ELF-1 (cell line): ENCODE data around the gene RIOK2.

Source experiments
- DNase-seq: peaks from one replicate; pipeline ENCODE4 v3.0.0-alpha.2; 2016; ENCODE audit warnings: low read depth, low spot score

RIOK2 gene

DNA sequence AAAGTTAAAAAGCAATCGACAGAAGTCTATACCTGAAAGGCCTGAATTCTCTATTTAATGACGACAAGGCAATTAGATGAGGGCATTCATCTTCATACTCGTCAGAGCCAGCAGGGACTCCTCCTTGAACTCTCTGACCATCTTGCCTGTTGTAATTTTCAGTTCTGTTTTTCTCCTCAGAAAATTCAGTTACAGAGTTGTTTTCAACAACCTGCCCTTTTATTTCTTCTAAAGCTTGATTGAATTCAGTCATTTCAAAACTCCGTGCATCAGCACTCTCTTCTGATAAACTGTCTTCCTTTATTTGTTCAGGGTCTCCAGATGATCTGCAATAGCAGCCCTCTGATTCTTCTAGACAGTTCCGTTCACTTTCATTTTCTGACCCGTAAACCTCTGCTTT lies 15.6 kb downstream of the RIOK2 start:
- no peak for DNase-seq

DNA sequence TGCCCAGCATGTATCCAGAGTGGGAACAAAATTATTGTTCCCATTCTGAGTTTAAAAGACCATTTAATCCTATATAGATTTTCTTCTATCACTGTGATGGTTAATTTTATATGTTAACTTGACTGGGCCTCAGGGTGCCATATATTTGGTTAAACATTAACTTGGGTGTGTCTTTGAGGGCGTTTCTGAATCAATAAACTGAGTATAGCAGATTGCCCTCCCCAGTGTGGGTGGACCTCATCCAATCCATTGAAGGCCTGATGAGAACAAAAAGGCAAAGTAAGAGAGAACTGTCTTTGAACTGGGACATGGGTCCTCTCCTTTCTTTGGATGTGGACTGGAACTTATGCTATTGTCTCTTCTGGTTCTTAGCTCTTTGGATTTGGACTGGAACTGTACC lies 17.3 kb downstream of the RIOK2 start:
- no peak for DNase-seq

GRCh38 chr5:97164846-97165245 lies 18.2 kb downstream of the RIOK2 start:
- no peak for DNase-seq

- no peak for DNase-seq
Measured at GRCh38 chr5:97163790-97164285, 19.2 kb downstream of the RIOK2 start.

DNA sequence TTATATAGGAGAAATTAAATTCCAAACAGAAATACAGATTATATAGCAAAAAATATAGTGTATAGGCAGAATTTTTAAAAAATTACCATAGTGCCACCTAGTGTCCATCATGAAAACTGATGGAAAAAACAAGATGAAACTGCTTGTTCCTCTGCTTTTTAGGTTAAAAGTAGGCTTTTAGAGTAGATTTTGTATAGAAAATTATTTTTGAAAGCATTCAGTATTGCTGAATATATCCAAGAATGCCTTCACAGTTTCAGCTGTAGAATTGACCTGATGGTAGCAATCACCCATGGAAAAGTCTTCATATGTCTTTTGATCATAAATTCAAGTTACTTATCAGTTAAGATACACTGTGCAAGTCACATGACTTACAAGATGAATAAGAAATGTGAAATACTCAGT lies 19.7 kb downstream of the RIOK2 start:
- no peak for DNase-seq

GRCh38 chr5:97162045-97162444 lies 21.0 kb downstream of the RIOK2 start:
- peak; percentile 70 for DNase-seq

DNA sequence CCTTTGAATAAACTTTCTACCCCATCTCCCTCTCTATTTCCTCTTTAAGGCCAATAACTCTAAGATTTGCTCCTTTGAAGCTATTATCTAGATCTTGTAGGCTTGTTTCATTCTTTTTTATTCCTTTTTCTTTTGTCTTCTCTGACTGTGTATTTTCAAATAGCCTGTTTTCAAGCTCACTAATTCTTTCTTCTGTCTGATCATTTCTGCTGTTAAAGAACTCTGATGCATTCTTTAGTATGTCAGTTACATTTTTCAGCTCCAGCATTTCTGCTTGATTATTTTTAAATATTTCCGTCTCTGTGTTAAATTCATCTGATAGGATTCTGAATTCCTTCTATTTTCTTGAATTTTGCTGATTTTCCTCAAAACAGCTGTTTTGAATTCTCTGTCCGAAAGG lies 25.4 kb downstream of the RIOK2 start:
- DNase-seq, result no peak

DNA sequence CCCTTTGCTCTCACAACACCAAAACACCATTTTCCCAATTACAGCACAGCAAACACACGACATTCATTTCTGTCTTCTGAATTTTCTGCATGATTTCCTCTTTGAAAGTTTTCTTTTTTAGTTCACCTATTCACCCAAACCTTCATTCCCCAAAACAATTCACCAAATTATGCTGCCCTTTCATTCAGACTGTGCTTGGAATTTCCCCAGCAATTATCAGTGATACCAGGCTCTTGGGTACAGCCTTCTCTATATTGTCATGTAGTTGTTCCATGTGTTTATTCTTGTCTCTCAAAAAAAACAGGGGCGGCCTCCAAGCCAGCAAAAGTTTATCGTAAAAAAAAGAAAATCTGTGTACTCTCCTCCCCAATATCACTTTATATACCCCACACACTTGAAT lies 31.7 kb downstream of the RIOK2 start:
- no peak for DNase-seq

GRCh38 chr5:97150401-97150800 lies 32.6 kb downstream of the RIOK2 start:
- no peak for DNase-seq

DNA sequence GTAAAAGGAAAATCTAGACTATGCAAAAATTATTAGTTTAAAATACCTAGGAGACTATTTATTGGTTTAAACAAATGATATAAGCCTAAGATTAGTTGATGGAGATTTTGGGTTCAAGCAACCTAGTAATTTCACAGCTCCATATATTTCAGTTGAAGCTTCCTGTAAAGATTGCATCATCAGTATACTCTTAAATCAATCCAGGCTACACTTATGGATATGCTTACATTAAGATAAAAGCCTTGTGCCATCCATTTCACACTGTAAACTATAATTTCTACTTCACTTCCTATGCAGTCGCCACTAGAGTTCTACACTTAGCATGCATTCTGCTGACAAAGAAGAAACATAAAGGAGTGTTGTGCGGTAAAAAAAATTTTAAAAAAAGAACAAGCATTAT lies 33.3 kb downstream of the RIOK2 start:
- DNase-seq, result no peak

GRCh38 chr5:97148288-97148687 lies 34.8 kb downstream of the RIOK2 start:
- DNase-seq, result peak; percentile 27

DNA sequence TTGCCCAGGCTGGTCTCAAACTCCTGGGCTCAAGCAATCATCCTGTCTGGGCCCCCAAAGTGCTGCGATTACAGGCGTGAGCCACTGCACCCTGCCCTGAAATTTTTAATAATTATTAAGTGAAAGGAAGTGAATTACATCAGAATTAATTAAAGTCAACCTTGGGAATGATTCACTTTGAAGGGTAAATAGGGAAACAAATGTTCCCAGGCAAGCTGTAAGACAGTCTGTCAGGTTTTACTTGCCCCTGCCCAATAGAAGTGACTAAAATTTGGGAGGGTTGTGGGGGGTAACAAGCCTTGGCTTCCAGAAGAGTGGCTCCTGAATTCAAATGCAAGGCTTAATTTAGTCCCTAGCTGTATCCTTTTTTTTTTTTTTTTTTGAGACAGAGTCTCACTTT lies 39.3 kb downstream of the RIOK2 start:
- no peak for DNase-seq

DNA sequence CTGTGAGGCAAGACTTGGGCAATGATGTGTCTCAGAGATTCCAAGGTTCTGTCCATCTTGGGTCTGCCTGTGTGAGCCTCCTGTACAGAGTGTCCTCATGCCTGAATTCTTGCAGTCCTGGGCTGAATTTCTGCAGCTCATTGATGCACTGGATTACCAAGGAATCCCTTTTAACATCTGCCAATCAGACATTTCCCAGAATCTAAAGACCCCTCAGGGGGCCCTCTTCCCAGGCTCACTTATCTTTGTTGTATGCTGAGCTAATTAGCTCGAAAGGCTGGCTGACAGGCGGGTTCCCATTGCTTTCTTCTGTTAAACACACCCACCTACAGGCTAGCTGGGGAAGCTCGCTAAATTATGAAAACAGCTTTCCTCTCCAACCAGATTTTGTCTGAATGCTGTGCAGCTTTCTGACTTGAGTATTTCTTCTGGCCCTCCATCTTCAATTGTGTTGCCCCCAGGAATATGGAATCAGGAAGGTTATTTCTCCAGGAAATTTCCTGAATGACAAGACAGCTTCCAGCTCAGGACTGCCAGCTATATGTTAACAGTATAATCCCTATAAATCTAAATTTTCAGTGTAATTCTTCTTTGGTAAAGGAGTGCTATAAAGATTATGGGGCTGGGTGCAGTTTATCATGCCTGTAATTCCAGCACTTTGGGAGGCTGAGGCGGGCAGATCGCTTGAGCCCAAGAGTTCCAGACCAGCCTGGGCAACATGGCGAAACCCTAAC lies 40.4 kb downstream of the RIOK2 start, which contains the start of gene LIX1:
Gene LIX1 (minus strand): TSS at position 91 of the 734 bp plus-strand sequence. CDS start 35 bp downstream, at position 56.
- peak; percentile 95 for DNase-seq

DNA sequence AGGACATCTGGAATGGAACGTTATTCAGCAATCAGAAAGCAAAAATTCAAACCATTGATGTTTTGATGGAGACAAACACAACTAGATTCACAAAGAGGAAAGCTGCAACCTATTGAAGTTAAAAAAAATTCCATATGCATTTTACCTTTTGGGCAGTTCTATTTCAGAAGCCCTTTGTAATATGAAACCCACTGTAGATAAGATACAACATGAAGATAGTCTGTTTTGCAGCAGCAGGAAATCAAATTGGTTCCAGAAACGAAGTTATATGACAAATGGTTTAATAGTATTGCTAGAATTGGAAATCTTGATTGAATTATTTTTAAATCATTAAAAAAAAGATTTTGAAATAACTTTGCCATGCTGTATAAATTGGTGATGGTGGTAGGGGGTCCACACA lies 41.5 kb downstream of the RIOK2 start:
- no peak for DNase-seq

GRCh38 chr5:97141031-97141430 lies 42.0 kb downstream of the RIOK2 start:
- DNase-seq, result no peak

GRCh38 chr5:97140250-97140649 lies 42.8 kb downstream of the RIOK2 start:
- peak; percentile 42 for DNase-seq

DNA sequence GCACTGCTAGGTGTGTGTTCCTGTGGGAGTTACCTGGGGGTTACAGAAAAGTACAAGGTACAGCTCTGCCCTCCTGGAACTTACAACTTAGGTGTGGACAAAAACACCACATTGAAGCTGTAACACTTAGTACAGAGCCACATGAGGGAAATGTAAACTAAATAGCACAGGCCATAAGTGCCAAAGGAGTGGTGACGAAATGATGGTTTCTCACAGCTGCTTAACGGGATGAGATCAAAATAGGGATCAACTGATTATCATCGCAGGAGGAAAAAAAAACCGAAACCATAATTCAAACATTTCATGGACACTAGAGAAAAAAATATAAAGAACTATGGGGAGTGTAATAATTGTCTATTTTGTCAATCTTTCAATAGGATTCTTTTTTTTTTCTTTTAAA lies 46.6 kb downstream of the RIOK2 start:
- no peak for DNase-seq

- DNase-seq, result no peak
Measured at GRCh38 chr5:97135868-97136267, 47.2 kb downstream of the RIOK2 start.

- peak; percentile 70 for DNase-seq
Measured at GRCh38 chr5:97134634-97135033, 48.4 kb downstream of the RIOK2 start.

- DNase-seq, result no peak
Measured at GRCh38 chr5:97133101-97133500, 49.9 kb downstream of the RIOK2 start.

DNA sequence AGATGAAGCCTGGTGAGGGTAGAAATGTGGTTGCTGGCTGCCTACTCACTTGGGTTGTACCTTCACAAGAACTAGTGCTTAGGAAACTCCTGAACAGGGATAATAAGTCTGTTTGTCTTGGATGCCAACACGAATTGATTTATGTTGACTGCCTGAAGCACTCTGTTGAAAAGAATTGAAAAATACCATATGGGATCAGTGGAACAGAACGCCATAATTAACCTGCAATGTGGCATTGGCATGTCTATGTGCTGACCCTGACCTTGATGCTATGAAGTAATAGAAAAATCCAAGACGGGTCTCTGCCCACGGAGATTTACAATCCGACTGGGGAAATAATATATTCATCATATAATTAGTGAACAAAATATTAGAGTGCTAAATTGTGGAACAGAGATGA lies 51.1 kb downstream of the RIOK2 start:
- no peak for DNase-seq

DNA sequence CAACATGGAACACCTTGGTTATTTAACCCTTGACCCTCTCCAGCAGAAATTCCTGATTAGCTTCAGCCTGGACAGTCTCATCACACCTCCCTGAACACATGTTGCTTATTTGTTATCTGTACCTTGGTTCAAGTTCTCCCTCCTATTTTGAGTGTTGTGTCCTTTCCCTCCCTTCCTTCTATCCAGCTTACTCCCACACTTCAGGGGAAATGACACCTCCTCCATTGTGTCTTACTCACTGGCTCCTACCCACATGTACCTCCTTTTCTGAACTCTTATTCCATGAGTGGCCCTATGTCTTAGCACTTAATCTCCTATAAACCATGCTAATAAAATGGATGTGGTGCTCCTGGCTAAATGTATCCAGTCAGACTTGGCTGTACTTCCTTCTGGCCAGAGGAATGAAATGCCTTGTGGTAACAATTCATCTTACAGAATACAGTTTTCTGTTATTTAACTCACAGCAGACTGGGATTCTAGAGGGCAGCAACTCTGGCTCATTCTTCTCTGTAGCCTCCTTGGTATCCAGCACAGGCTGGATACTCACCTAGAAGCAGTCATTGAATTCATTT lies 51.8 kb downstream of the RIOK2 start:
- DNase-seq, result no peak

DNA sequence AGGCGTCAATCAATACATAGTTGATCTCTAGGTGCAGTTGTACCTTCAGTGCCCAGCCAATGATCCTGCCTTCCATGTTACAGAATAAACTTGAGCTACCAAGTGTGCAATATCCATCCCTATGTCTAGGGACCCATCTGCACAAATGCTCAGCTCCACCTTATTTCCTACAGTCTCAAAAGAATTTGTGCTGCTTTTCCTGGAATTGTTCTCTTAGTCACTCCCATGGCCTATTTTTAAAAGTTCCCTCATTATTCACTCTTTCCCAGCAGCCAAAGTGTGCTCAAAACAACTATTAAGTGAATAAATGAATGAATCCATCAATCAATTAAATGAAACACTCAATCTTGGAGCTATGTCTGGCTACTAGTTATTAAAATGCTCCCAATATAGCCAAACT lies 55.3 kb downstream of the RIOK2 start:
- no peak for DNase-seq
